Natural killer cell treated with Interleukin-12 subunit alpha and Interleukin-12 subunit beta and Interleukin-15 and Interleukin-18, amount 100 ng/mL, for 72 hours (primary cell): ENCODE data around the gene RETSAT. TPM values are rescaled to one million over a fixed set of nuclear protein-coding genes. Genes with fewer than 3 reads are reported as not detected.
"Not testable (repeated sequence)": the region's sequence is repeated elsewhere in the genome, so short reads cannot be mapped to it uniquely, and the experiment has no call there.

Experiments used
- ATAC-seq, 2 donors: fragments of 150-1000 bp; cut with Tn5 transposase in 1 of 2; sonication (Bioruptor Pico), chemical (Tn5 transposase) in 1 of 2; 2 replicates each; pipeline ENCODE4 v1.10.0; 2021
- DNase-seq: peaks from one replicate; pipeline ENCODE4 v3.0.0; 2022; ENCODE audit warnings: low spot score
- H3K27ac Mint-ChIP-seq, 2 donors: 1 replicate in 1 of 2; 2 replicates in 1 of 2; pipeline ENCODE4 v1.8.0; 2022; ENCODE audit warnings: mixed read lengths in 2 of 2, mild to moderate bottlenecking in 1 of 2, moderate library complexity in 1 of 2
- H3K27me3 Mint-ChIP-seq, 2 donors: 1 replicate in 1 of 2; 2 replicates in 1 of 2; pipeline ENCODE4 v1.8.0; 2022; ENCODE audit warnings: mixed read lengths in 2 of 2
- H3K36me3 Mint-ChIP-seq: one replicate; pipeline ENCODE4 v1.8.0; 2022; ENCODE audit warnings: mixed read lengths
- H3K4me1 Mint-ChIP-seq, 2 donors: 1 replicate in 1 of 2; 2 replicates in 1 of 2; pipeline ENCODE4 v1.8.0; 2022; ENCODE audit warnings: low read depth in 2 of 2, mixed read lengths in 2 of 2, mild to moderate bottlenecking in 1 of 2
- H3K4me3 Mint-ChIP-seq: one replicate; pipeline ENCODE4 v1.8.0; 2022; ENCODE audit warnings: mixed read lengths
- H3K9me3 Mint-ChIP-seq: 2 replicates; pipeline ENCODE4 v1.8.0; 2022; ENCODE audit warnings: mixed read lengths
- total RNA-seq, 2 donors: library from RNA; stranded (reverse); gene quantifications; one replicate each; pipeline ENCODE4 v1.2.3, GENCODE V29; 2022

RETSAT gene
- total RNA-seq, 2 donors from 2014 or later, result 25.5 to 32.7 TPM

DNA sequence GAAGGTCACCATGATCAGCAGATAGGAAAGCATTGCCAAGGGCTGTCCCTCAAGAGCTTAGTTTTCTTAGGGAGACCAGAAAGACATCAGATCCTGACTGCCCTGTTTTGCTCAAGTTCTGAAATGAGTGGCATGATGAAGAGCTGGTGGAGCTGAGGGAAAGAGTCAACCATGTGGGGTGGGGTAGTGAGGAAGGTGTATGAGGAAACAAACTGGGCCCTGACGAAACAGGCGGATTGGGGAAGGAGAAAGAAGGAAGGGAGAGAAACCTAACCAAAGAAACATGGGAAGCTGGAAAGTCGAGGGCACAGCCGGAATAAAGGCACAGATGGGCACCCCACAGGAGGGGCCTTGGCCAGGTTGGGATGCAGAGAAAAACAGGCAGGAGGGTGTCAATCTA lies 34.5 kb downstream of the RETSAT start:
- Mint-ChIP-seq H3K36me3 (peaks cover 56% of the 10 kb centered on the region), H3K27me3 (no peaks in the 10 kb centered on the region), H3K4me1 (peaks cover 54 to 68% of the 10 kb centered on the region in 2 donors), H3K4me3 (peak overlapping the region; percentile 71), H3K27ac (peak overlapping the region; percentile 20 to 66), H3K9me3 (no peaks in the 10 kb centered on the region)
- no peak for ATAC-seq
- no peak for DNase-seq

DNA sequence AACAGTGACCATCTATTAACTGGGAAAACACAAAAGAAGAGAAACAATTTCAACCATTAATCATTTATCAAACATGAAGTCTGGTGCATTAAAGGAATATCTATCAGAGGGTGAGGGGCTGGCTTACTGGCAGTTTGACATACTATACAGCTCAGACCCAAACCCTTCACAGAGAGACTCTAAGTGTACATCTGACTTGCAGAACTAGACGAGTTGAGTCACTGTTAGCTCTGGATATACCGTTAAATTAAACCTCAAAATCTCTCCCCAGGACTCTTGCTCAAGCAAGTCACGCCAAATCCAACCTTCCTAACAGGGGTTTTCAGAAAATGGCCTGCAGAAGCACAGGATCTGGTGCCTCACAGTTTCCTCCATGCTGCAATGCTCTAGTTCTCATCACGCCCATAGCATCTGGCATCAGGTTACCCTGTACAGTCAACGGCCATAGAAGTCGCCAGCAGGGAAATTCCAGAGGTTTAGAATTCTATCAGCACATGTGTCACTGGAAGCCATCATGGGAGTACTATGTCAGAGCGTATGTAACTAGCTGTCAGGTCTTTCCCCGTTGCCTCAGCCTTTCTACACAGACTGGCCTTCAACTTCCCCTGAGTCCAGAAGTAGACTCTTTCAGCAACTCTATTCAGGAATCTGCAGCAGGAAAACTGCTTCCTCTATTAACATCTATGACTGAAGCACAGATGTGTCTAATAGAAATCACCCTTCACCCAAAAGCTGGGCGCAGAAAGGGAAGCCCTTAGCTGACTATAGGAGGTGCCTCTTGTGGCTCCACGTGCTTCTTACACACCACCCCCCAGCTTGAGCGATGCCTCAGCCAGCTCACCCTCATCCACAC lies 35.9 kb downstream of the RETSAT start:
- H3K9me3 Mint-ChIP-seq, result no peaks in the 10 kb centered on the region
- peaks cover 54 to 59% of the 10 kb centered on the region in 2 donors for H3K4me1 Mint-ChIP-seq
- H3K36me3 Mint-ChIP-seq, result peaks cover 47% of the 10 kb centered on the region
- ATAC-seq (peak; percentile 72 to 77), DNase-seq (no peak)
- peak overlapping the region; percentile 39 to 48 for H3K27ac Mint-ChIP-seq
- no peaks in the 10 kb centered on the region for H3K27me3 Mint-ChIP-seq
- H3K4me3 Mint-ChIP-seq, result no peak overlapping the region

DNA sequence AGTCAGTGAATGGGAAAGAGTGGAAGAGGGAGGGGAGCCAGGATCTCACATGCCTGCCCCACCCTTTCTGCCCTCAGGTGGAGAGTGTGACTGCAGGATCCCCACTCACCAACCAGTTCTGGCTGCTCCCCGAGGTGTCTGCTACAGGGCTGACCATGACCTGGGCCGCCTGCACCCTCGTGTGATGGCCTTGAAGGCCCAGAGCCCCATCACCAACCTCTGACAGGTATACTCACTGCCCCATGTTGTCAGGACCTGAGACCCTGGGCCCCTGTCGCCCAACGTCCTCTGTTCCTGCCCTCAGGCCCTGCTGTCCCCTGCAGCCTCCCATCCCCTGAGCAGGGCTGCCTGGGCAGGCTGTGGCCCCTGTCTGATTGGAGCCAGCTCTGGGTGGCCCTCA lies 38.4 kb downstream of the RETSAT start:
- Mint-ChIP-seq H3K4me1 (peaks cover 34 to 40% of the 10 kb centered on the region in 2 donors), H3K36me3 (peaks cover 25% of the 10 kb centered on the region)
- not testable (repeated sequence) for ATAC-seq, DNase-seq, H3K4me3 Mint-ChIP-seq, H3K9me3 Mint-ChIP-seq, H3K27me3 Mint-ChIP-seq, H3K27ac Mint-ChIP-seq

DNA sequence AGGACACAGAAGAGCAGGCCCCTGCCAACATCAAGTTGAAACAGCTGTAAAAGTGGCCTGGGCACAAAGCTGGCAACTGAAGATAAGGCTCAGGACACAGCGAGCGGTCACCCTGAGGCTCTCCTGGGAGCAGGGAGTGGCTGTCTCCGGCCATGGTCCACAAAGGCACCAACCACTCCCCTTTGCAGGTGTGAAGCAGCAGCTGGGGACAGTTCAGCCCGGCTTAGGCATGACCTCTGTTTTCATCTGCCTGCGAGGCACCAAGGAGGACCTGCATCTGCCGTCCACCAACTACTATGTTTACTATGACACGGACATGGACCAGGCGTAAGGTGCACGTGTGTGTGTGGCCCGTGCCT lies 39.5 kb downstream of the RETSAT start:
- Mint-ChIP-seq H3K9me3 (no peaks in the 10 kb centered on the region), H3K27ac (no peak overlapping the region), H3K36me3 (peaks cover 14% of the 10 kb centered on the region), H3K27me3 (no peaks in the 10 kb centered on the region), H3K4me3 (no peak overlapping the region), H3K4me1 (peaks cover 31 to 34% of the 10 kb centered on the region in 2 donors)
- DNase-seq (no peak), ATAC-seq (no peak)

DNA sequence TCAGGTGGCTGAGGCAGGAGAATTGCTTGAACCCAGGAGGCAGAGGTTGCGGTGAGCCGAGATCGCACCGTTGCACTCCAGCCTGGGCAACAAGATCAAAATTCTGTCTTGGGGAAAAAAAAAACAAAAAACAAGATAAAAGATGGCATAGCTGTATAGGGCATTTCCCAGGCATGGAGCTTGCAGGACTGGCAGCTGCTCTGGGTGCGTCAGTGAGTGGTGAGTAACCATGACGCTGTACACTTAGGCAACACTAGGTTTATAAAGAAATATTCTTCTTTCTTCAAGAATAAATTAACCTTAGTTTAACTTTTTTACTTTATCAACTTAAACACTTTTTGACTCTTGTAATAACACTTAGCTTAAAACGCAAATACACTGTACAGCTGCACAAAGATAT lies 41.9 kb downstream of the RETSAT start:
- Mint-ChIP-seq H3K27ac (no peak overlapping the region), H3K9me3 (no peaks in the 10 kb centered on the region), H3K4me3 (no peak overlapping the region), H3K4me1 (peaks cover 32 to 35% of the 10 kb centered on the region in 2 donors), H3K36me3 (peaks cover 8% of the 10 kb centered on the region), H3K27me3 (no peaks in the 10 kb centered on the region)
- DNase-seq, result no peak
- no peak for ATAC-seq

DNA sequence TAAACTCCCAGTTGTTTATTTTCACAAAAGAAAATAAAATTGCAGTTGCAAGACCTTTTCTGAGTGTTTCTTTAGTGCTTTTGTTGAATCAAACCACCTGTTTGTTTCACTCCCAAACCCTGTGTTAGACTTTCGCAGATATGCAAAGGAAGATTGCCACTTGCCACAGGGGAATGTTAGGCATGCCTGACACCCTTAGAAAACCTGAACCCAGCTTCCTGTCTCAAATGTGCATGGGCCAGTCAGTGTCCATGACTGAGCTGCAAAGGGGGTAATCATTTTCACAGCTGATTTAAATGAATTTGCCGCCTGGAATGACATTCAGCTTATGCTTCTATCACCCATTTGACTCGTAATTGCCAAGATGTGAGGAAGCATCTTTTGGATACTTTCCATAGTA lies 44.0 kb downstream of the RETSAT start:
- Mint-ChIP-seq H3K27ac (peak overlapping the region; percentile 79 to 82), H3K4me1 (peaks cover 30 to 32% of the 10 kb centered on the region in 2 donors), H3K27me3 (no peaks in the 10 kb centered on the region), H3K4me3 (peak overlapping the region; percentile 92), H3K36me3 (no peaks in the 10 kb centered on the region), H3K9me3 (no peaks in the 10 kb centered on the region)
- DNase-seq, result no peak
- no peak for ATAC-seq

DNA sequence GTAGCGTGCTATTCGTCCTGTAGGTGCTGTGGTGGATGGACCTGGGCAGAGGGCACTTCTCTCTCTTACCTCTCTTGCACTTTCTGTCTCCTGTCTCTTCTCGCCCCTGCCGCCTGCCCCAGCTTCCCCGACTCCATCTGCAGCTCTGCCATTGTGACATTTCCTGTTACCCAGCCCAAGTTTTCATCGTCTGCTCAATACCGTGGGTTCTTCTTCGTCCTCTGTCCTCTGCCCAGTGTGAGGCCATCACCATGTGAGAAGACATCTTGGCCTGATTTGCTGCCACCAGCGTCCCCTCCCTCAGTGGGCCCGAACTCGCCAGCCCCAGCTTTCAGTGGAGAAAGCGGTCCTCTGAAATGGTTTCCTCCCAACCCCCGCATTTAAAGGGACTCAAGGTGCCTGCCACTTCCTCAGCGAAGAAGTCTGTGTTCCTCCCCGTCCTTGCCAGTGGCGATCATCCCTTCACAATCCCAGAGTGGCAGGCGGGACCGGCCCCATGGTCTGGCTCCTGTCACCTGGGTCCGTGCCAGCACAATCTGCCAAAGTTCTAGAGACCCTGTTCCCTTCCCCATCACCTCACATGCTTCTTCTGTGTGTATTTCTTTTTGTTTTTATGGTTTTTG lies 44.5 kb downstream of the RETSAT start:
- no peaks in the 10 kb centered on the region for H3K36me3 Mint-ChIP-seq
- peak overlapping the region; percentile 79 to 82 for H3K27ac Mint-ChIP-seq
- DNase-seq (no peak), ATAC-seq (peak; percentile 66 to 77)
- H3K27me3 Mint-ChIP-seq, result no peaks in the 10 kb centered on the region
- peak overlapping the region; percentile 92 for H3K4me3 Mint-ChIP-seq
- peaks cover 30 to 32% of the 10 kb centered on the region in 2 donors for H3K4me1 Mint-ChIP-seq
- H3K9me3 Mint-ChIP-seq, result no peaks in the 10 kb centered on the region

DNA sequence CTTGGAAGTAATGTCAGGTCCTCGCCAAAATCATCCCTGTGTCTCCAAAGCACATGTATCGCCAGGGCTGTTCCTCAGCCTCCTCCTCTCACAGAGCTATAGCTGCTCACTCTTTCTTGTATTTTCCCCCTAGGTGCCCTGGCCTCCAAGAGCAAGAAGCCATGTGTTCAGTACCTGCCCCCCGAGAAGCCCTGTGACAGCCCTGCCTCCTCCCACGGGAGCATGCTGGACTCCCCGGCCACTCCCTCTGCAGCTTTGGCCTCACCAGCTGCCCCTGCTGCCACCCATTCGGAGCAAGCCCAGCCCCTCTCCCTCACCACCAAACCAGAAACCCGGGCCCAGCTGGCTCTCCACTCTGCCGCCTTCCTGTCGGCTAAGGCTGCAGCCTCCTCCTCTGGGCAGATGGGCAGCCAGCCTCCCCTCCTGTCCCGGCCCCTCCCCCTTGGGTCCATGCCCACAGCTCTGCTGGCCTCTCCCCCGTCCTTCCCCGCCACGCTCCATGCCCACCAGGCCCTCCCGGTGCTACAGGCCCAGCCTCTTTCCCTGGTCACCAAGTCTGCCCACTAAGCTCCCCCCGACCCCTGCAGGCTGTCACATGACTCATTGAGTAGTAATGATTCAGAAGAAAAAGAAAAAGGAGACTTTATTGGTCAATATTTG lies 45.3 kb downstream of the RETSAT start:
- Mint-ChIP-seq H3K27ac (peak overlapping the region; percentile 79 to 82), H3K4me3 (peak overlapping the region; percentile 92), H3K4me1 (peaks cover 27 to 32% of the 10 kb centered on the region in 2 donors), H3K27me3 (peaks cover 5 to 6% of the 10 kb centered on the region in 2 donors), H3K36me3 (no peaks in the 10 kb centered on the region), H3K9me3 (no peaks in the 10 kb centered on the region)
- ATAC-seq (peak; percentile 47 to 64), DNase-seq (no peak)

DNA sequence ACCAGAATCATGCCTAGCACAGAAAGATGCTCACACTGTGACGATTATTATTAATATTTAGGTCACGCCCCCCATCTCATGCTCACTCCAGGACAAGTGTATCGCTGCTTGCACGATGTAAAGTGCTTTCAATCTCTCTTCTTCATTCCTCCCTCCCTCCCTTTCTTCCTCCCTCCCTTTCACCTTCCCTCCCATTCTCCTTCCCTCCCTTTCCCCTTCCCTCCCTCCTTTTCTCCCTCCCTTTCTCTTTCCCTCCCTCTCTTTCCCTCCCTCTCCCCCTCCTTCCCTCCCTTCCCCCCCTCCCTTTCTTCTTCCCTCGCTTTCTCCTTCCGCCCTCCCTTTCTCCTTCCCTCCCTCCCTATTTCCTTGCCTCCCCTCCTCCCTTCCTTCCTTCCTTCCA lies 46.1 kb downstream of the RETSAT start:
- peaks cover 23 to 32% of the 10 kb centered on the region in 2 donors for H3K4me1 Mint-ChIP-seq
- H3K27me3 Mint-ChIP-seq, result peaks cover 6 to 7% of the 10 kb centered on the region in 2 donors
- peak overlapping the region; percentile 79 to 82 for H3K27ac Mint-ChIP-seq
- no peaks in the 10 kb centered on the region for H3K36me3 Mint-ChIP-seq
- H3K9me3 Mint-ChIP-seq, result no peaks in the 10 kb centered on the region
- DNase-seq, result no peak
- ATAC-seq, result no peak
- H3K4me3 Mint-ChIP-seq, result no peak overlapping the region

DNA sequence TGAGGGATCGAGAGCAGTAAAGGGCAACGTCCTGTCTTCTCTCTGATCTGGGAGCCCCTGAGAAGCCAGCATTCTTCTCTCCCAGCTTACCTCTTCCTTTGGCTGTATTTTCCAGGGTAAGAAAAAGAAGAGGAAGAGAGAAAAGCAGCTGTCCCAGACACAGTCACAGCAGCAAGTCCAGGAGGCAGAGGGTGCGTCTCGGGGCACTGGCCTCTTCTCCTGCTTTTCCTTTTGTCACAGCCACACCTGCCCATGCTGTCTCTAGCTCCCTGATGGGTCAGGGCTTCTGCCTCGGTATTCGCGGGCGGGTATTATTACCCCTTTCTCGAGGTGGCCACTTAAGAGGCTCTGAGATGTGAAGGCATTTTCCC lies 46.8 kb downstream of the RETSAT start:
- ATAC-seq (no peak), DNase-seq (no peak)
- Mint-ChIP-seq H3K9me3 (no peaks in the 10 kb centered on the region), H3K36me3 (no peaks in the 10 kb centered on the region), H3K4me1 (peaks cover 23 to 32% of the 10 kb centered on the region in 2 donors), H3K27ac (peak overlapping the region in 1 of 2 donors; percentile 41), H3K27me3 (peaks cover 6 to 7% of the 10 kb centered on the region in 2 donors), H3K4me3 (peak overlapping the region; percentile 56)

DNA sequence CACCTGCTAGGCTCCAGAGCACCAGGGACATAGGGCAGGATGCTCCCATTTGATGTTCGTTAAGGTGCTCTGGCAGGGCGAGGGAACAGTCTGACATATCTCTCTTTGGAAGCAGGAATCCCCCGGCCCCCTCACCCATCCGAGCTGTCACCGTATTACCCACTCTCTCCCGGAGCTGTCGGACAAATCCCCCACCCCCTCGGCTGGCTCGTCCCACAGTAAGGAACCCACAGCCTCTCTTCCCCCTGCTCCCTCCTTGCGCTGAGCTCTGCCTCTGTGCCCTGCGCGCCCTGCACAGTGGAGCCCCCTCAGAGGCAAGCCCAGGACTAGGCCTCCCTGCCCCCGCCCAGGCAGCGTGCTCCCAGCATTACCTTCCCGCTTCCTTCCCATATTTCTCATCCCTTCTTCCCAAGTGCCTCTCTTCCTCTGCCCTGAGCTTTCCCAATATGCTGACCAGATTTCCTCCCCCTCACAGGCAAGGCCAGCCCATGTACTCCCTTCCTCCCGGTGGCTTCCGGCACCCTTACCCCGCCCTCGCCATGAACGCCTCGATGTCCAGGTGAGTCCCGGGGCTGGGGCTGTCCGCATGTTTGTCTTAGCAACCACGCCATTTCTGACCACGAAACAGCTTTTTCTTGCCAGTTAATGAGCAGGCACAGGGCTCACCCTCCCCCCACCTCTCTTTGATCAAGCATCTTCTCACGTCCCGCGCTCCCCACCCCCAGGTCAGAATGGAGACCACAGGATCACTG lies 50.4 kb downstream of the RETSAT start:
- peaks cover 6 to 16% of the 10 kb centered on the region in 2 donors for H3K4me1 Mint-ChIP-seq
- H3K27ac Mint-ChIP-seq, result peak overlapping the region in 1 of 2 donors; percentile 35
- no peaks in the 10 kb centered on the region for H3K36me3 Mint-ChIP-seq
- H3K4me3 Mint-ChIP-seq, result no peak overlapping the region
- ATAC-seq (no peak), DNase-seq (no peak)
- no peaks in the 10 kb centered on the region for H3K9me3 Mint-ChIP-seq
- peaks cover 7 to 9% of the 10 kb centered on the region in 2 donors for H3K27me3 Mint-ChIP-seq

DNA sequence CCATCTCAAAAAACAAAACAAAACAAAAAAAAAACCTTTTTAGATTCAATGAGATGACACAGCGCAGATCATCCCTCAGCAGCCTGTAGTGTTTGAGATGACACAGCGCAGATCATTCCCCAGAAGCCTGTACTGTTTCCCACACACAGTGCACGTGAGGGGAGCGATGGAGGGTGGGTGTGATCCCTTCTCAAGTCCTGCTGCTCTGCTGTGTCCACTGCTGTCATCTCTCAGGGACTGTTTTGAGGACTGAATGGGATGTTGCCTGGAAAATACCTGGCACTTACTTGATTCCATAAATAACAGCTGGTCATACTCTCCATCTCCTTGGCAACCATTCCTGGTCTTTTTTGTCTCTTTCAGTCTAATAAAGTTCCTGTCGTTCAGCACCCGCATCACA lies 52.2 kb downstream of the RETSAT start:
- no peaks in the 10 kb centered on the region for H3K9me3 Mint-ChIP-seq
- H3K4me3 Mint-ChIP-seq, result no peak overlapping the region
- ATAC-seq (no peak), DNase-seq (no peak)
- H3K27me3 Mint-ChIP-seq, result peaks cover 7 to 9% of the 10 kb centered on the region in 2 donors
- no peaks in the 10 kb centered on the region for H3K36me3 Mint-ChIP-seq
- peaks cover 0 to 4% of the 10 kb centered on the region in 2 donors for H3K4me1 Mint-ChIP-seq
- no peak overlapping the region for H3K27ac Mint-ChIP-seq
